Thyroid gland (tissue), 4 donors: ENCODE measurements around the gene OR2T10.
"Not testable (repeated sequence)": the region's sequence is repeated elsewhere in the genome, so short reads cannot be mapped to it uniquely, and the experiment has no call there.

Source experiments
- POLR2A ChIP-seq, 2 donors: fragments of 450-650 bp; IDR thresholded peaks; one replicate each; pipeline ENCODE4 v1.6.1; 2017; ENCODE audit warnings: antibody characterized with exemption in 2 of 2, mild to moderate bottlenecking in 2 of 2, moderate library complexity in 1 of 2
- TF ChIP-seq, protein P1 (sequence below), 6 experiments: fragments of 200-600 bp in 3 of 6; fragments of 450-650 bp in 3 of 6; sonication (generic) in 3 of 6; IDR thresholded peaks; one replicate each; pipeline ENCODE4 v1.5.1; 2016 to 2019; ENCODE audit warnings: antibody characterized with exemption in 6 of 6, mild to moderate bottlenecking in 2 of 6, inconsistent platforms in 1 of 6, moderate library complexity in 1 of 6

DNA sequence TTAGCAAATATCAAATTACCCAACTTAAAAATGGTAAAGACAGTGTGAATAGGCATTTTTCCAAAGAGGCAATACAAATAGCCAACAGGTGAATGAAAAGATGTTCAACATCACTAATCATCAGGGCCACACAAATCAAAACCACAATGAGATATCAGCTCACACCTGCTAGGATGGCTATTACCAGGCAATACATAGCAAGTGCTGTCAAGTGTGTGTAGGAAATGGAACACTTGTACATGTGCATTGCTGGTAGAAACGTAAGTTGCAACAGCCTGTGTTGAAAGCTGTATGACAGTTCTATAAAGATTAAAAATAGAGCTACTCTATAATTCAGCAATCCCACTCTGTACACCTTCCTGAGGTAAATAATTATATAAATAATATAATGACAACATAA lies 25.5 kb downstream of the OR2T10 start:
- not testable (repeated sequence) for TF ChIP-seq POLR2A (IDR thresholded peaks at IDR 0.05)
- TF ChIP-seq, protein P1, sequence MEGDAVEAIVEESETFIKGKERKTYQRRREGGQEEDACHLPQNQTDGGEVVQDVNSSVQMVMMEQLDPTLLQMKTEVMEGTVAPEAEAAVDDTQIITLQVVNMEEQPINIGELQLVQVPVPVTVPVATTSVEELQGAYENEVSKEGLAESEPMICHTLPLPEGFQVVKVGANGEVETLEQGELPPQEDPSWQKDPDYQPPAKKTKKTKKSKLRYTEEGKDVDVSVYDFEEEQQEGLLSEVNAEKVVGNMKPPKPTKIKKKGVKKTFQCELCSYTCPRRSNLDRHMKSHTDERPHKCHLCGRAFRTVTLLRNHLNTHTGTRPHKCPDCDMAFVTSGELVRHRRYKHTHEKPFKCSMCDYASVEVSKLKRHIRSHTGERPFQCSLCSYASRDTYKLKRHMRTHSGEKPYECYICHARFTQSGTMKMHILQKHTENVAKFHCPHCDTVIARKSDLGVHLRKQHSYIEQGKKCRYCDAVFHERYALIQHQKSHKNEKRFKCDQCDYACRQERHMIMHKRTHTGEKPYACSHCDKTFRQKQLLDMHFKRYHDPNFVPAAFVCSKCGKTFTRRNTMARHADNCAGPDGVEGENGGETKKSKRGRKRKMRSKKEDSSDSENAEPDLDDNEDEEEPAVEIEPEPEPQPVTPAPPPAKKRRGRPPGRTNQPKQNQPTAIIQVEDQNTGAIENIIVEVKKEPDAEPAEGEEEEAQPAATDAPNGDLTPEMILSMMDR (IDR thresholded peaks at IDR 0.05), result not testable (repeated sequence)
